NCI-H446 (cell line): ENCODE data around the gene MPO.

Experiments
- DNase-seq, 2 experiments: peaks; one replicate each; lab custom pipeline; 2025; lab: John Stamatoyannopoulos, UW

Gene MPO

DNA sequence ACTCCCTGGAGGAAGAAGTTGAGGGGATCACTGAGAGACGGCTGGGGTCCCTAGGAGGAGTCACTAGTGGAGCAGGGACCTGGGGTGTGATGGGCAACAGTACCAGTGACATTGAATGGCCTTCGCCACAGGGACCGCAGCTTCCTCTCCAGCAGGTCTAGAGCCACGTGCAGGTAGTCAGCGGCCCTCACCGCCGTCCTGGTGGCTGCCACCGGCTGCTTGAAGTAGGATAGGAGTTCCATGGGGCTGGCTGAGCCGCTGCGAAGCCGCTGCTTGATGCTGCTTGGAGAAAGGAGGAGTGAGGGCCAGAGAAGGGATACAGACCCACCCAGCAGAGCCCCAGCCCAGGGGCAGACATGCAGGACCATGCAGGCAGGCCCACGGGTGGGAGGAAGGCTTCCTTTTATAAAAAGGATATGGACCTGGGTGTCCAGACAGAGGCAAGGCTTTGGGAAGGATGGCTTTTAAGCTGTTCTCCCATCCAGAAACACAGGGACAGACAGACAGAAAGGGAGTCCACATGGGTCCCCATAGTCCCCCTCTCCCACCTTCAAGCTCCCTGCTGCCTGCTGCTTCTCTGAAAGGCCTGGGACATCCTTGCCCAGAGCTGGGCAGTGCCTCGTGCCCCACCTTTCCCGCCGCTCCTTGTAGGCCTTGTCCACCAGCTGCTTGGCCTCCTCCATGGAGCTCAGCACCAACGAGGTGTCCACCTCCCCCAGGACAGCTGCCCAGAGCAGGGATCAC, 827 bp downstream of the MPO start:
- DNase-seq = no peak

DNA sequence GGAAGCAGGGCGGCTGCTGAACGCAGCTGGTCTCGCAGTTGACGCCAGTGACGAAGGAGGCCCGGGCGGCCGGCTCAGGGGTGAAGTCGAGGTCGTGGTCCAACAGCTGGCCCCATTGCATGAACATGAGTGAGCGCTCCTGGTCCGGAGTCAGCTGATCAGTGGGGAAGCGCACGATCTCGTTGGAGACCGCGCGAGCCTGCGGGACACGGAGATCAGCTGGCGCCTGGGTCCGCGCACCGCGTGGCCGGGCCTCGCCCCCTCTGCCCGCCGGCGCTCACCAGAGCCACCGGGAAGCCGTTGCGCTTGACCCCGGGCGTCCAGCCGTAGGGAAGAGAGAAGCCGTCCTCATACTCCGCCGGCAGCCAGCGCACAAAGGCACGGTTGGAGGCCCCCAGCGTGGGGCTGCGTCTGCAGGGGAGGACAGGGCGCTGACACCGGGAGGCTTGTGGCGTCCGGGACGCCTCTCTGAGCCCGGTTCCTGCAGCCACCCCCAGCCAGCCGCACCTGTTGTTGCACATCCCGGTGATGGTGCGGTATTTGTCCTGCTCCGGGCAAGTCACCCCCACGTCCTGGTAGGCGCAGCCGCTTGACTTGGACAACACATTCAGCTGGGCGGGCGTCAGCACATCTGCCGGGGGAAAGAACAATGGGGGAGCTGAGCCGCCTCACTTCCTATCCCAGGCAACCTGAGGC, 1.6 kb downstream of the MPO start:
- DNase-seq = no peak

DNA sequence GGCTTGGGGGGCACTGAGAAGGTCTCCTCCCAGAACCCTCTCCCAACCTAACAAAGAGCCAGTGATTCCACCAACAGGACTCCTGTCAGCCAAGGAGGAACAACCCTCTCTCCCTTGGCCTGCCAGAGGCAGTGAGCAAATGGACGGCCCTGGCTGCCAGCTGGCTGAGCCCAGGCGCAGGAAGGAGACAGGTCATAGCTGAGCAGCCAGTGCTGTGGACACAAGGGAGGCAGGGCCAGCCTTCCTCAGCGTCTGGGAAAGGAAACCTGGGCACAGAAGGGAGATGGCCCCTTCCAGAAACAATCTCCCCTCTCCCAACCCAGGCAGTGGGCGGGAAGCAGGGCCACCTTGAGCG, 2.1 kb downstream of the MPO start:
- DNase-seq = no peak

DNA sequence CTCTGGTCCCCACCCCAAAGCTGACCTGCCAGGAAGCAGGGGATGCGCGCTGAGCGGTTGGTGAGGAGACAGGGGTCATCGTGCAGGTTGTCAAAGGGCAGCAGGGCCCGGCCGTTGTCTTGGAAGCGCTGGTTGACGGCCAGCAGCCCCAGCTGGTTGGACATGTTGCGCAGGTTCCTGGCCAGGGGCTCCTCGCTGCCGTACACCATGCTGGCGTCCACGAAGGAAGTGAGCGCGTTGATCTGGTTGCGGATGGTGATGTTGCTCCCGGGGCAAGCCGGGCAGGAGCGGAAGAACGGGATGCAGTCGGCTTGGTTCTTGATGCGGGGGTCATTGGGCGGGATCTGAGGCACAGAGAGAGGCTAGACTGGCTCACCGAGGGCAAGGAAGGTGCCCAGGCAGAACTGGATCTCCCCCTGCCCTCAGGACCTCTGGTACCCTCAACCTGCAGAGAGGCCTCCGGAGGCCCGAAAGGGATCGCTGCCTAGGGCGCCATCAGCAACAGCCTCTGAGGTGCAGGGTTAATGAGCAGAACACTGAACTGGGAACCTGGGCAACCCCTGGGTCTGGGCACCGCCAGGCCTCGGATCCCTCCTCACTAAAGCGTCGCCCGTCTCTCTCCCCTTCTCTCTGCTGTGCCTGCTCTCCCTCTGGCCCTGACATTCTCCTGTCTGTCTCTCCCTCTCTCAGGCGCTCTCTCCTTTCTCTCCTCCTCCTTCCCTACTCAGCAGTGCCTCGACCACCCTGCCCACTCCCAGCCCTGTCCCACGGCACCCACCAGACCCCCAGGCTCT, 2.7 kb downstream of the MPO start:
- DNase-seq = no peak

DNA sequence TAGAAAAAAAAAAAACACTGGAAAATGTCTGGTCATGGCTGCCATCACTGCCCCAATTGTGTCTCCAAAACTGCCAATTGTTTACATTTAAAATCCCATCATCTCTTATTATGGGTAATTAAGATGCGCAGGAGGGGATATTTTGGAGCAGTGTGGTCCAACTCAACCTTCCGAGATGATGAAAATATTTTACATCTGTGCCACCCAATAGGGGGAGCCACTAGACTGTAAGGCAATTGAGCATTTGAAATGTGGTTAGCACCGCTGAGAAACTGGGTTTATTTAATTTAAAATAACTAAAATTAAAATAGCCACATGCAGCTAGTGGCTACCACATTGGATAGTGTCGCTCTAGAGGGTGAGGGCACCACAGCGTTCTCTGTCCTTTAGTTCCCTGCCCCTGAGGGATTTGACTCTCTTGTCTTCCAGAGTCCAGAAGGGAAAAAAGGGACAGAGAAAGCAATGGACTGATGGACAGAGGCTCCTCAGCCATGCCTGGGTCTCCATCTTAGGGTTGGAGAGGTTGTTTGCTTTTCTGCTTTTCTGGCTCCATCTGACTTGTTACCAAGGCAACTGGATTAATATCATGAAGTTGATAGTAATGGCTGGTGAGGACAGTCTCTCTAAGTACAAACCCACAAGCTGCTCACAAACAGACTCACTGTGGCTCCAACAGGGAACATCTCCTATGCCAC, 3.5 kb downstream of the MPO start:
- DNase-seq = no peak

DNA sequence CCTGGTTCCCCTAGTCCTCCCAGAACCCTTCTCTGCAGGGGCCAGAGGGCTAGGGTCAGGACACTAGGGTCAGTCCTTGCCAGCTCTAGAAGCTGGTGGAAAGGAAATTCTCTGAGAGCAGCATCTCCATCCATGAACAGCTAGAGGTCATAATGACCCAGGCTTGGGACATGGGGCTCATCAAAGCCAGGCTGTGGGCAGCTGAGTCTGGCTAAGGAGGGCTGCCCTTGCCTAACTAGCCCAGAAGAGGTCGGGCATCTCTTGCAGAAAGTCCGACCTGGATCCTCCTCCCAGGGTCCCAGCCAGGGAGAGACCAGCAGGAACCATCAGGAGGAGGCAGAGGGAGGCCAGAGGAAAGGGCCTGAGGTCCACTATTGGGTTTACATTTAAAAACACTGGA, 4.3 kb downstream of the MPO start:
- no peak for DNase-seq

DNA sequence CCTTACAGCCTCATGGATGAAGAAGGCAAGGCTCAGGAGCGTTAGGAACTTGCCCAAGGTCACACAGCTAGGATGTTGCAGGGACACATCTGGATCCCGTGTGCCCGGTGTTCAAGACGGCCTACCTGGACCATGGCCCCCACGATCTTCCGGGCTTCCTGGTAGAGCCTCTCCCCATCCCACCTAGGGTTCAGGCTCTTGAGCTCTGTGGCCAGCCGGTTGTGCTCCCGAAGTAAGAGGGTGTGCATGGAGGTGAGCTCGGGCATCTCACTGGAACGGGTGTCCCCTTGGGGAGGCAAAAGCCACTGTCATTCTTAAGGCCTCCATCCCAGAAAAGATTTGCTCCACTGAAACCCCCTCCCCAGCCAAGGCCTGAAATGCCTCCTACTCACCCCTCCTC, 5.3 kb downstream of the MPO start:
- DNase-seq = no peak

DNA sequence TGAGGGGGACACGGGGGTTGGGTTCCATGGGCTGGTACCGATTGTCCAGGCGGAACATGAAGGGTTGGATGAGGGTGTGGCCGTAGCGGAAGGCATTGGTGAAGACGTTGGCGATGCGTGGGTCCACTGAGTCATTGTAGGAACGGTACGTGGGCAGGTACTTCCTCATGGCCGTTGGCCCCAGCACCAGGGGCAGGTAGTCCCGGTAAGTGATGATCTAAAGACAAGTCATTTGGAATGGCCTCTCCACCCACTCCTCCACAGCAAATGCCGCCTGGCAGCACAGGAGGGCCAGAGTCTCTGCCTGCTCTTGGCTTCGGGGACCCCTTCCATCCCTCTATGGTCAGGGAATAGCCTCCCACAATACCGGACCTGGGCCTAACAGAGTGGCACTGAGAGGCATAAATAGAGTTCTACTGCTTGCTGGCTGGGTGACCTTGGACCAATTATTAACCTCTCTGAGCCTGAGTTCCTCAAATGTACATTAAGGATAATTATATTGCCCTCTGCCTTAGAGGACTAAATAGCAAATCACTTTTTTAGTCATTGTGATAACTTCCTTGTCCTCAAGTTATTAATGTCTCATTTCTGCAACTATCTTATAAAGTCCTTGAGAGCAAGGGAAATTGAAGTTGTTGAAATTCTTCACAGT, 7.2 kb downstream of the MPO start:
- DNase-seq = no peak

DNA sequence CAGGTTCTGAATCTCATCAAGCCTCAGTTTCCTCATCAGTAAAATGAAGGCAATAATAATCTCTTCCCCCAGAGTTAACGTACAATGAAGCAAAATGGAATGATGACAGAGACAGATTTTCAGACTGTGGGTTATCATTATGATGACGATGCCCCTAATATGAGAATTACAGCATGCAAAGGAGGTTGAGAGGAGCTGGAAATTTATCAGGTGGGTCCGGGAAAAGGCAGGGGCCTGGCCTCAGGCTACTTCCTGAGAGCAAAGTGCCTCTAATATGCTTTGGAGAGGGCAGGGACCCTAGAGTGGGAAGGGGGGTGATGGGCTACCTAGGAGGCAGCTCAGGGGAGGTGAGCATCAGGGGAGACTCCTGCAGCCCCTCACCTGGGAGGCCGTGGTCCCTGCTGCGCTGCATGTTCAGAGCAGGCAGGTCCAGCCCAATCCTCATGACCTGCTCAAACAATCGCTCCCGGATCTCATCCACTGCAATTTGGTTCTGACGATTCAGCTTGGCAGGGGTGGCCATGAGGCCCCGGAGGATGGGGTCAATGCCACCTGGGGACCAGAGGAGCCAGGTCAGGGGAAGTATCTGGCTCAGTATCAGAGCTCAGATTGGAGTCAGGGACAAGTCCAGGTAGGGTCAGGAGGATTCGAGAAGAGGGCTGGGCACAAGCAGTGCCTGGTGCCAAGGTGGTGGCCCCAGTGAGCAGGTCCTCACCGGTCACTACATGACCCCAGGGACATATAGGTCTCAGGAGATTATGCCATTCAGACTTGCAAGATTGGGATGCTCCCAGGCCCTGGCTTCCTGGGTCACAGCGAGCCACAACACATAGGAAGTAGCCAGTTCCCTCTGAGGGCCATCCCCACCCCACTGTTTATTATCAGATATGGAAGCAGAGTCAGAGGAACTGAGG, 8.1 kb downstream of the MPO start:
- DNase-seq = no peak

DNA sequence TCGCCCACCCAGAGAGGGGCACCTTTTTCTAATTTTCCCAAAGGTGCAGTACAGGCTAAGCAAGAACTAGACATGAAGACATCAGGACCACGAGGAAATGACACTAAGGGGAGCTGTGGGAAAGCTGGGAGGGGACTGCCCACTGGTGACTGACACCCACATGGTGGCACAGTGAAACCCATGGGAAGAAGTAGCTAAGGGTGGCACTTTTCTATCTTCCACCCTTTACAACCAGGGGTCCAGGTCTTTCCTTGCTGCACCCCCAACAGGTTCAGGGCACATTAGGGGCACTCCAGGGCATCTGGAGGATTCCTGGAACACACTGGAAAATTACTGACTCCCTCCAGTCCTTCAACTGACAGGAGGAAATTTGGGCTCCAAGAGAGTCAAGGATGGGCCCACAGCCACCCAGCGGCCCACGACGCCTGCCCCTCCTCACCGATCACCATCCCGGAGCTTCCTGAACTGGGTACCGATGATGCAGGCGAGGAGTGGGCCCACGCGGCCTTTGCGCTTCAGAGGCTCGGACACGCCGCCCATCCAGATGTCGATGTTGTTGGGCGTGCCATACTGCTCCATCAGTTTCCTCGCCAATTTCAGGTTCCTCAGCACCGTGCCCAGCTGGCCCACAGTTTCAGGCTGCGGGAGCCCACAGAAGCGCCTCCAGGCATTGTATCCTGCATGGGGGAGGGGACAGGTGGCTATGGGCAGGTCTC, 9.4 kb downstream of the MPO start:
- DNase-seq = no peak

DNA sequence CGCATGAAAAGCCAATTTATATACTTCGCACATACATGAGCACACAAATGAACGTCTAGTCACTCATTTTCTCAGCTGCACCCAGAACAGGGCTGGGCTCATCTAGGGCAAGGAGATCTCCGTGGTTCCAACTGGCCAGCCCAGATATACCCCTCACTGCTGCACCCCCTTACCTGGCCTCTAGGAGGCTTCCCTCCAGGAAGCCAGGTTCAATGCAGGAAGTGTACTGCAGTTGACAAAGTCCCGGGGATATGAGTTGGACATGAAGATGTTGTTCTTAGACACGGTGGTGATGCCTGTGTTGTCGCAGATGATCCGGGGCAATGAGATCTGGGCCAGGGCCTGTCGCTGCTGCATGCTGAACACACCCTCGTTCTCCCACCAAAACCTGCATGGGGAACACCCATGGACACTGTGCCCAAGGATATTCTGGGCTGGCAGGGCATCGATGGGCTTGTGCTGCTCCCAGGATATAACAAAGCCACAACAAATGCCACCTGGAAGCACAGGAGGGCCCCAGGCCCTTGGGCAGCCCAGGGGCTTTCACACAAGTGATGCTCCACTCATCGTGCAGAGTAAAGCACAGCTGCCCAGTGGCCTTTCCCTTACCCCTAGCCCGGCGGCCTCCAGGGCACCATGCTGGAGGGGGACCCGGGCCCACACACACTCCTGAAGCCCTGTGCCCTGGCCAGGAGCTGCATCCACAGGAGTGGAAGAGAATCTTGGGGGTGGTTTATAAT, 10.1 kb downstream of the MPO start:
- no peak for DNase-seq

DNA sequence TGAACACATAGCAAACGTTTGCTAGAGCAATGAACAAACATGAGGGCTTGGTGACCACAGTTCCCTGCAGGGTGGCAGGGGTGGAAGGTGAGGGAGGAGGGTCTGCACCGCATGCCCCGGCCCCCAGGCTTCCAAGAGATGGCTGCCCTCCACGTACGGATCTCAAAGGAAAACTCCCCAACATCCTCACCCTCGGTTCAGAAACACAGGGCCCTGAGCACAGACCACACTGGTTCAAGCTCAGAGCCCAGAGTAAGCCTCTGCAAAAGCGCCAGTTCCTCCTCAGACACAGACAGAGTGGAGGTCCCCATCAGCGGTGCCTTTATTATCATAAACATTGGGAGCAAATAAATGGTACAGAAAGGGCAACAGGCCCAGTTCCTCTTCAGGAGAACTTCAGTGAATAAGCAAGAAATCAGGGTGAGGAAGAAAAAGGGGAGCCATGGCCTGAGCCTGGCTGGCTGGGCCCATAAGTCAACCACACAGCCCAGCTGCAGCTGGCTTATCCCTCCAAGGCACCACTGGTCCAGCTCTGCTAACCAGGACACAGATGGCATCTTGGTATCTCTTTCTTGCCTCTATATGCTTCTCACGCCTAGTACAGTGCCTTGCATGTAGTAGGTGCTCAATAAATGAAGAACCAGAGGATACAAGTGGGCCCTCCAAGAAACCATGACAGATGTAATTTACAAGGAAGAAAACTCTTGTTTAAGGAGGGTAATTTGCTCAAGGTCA, 11.0 kb downstream of the MPO start:
- DNase-seq = no peak

DNA sequence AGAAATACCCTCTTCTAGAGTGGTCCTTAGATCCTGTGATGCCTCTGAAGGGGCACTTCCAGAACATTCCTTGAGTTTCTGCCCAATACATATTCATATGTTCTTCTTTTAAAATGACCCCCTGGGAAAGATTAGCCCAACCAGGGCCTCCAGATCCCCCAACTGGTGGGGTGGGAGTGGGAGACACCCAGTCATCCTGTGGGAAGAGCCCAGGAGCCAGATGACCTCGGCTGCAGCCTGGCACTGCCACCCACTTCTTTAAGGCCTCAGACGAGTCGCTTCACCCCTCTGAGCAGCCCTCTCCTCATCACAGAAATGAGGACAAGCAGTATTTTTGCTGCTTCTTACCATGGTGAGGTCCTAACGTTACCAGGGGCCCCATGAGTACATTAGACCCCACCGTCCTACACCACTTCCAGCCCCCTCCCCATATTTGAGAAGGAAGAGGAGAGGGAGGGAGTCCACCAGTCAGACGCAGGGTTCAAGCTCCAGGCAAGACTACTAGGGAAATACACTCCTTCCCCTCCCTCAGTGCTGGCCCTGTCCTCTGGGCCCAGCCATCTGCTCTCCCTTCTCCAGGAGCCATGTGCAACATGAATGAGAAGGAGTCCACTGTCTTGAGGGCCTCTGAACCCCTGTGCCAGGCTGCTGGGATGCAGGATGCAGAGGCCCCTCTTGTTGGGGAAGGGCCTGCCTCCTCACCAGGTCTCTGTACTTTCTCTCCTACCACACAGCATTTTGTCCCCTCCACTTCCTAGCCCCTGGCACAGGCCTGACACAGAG, 11.8 kb downstream of the MPO start:
- DNase-seq = no peak

DNA sequence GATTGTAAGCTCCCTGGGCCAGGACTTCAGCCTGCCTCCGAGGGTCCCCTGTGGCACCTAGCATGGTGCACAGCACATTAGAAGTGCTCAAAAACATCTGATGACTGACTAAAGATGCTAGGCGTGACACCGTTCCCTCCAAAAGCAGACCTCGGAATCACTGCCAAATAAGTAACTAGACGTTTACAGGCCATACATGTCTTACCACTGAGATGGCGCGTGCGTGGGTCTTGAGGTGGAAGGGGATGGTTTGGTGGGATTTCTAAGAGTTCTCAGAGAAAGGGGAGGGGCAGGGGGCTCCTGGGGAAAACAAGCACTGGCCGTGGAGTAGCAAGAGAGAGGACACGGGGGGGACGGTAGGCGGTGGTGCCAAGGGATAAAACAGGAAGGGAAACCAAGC, 12.4 kb downstream of the MPO start:
- no peak for DNase-seq

DNA sequence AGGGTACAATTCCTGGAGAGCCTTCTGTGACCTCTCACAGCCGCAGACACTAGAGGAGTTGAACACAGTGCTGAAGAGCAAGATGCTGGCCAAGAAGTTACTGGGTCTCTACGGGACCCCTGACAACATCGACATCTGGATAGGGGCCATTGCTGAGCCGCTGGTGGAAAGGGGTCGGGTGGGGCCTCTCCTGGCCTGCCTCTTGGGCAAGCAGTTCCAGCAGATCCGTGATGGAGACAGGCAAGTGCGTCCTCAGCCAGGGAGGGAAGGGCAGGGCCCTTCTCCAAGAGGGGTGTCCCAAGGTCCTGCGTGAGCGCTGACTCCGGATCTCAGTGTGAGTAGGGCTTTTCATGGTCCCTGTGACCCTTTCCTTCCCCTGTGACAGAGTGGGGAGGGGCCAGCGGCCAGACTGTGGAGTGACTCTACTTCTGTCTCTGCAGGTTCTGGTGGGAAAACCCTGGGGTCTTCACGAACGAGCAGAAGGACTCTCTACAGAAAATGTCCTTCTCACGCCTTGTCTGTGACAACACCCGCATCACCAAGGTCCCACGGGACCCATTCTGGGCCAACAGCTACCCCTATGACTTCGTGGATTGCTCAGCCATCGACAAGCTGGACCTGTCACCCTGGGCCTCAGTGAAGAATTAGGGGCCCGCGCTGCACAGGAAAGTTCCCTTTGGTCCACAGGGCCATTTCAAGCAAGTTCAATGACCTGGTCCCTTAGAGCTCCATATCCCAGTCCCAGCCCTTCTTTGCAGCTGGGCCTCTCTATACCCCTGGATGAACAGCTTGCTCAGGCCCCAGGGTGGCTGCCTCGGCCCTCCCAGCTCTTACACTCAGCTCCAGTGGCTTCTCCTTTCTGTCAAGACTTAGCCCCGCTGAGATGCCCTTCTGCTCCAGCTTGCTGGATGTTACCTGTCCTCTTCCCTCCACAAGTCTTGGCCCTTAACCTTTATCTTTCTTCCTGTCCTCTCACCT, 13.1 kb downstream of the MPO start:
- DNase-seq = no peak

DNA sequence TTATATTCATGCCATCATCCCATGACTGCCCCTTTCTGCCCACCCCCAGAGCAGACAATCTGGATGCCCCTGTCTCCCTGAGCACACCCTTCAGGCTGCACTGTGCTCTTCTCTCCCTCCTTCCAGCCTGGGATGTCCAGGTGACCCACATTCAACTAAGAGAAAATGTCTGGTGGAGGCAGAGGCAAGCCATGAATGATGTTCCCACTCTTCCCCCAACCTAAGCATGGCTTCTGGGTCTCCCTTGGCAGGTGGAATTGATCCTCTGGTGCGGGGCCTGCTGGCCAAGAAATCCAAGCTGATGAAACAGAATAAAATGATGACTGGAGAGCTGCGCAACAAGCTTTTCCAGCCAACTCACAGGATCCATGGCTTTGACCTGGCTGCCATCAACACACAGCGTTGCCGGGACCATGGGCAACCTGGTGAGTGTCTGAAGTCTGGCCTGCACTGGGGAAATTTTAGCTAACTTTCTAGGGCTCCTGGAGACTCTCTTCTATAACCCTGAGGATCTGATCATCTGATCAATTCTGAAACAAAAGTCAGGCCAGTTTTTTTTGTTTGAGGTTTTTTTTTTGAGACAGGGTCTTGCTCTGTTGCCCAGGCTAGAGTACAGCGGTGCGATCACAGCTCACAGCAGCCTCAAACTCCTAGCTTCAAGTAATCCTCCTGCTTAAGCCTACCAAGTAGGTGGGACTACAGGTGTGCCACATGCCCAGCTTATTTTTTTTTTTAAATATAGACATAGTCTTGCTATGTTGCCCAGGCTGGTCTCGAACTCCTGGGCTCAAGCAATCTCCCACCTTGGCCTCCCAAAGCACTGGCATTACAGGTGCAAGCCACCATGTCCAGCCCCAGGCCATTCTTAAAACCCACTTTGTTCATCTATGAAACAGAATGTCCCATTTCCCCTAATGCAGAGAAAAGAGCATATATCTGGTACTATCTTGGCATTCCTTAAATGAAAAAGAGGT, 14.5 kb downstream of the MPO start:
- no peak for DNase-seq
